ENCODE data around the gene HOXA11.

The HOXA11 gene

DNA sequence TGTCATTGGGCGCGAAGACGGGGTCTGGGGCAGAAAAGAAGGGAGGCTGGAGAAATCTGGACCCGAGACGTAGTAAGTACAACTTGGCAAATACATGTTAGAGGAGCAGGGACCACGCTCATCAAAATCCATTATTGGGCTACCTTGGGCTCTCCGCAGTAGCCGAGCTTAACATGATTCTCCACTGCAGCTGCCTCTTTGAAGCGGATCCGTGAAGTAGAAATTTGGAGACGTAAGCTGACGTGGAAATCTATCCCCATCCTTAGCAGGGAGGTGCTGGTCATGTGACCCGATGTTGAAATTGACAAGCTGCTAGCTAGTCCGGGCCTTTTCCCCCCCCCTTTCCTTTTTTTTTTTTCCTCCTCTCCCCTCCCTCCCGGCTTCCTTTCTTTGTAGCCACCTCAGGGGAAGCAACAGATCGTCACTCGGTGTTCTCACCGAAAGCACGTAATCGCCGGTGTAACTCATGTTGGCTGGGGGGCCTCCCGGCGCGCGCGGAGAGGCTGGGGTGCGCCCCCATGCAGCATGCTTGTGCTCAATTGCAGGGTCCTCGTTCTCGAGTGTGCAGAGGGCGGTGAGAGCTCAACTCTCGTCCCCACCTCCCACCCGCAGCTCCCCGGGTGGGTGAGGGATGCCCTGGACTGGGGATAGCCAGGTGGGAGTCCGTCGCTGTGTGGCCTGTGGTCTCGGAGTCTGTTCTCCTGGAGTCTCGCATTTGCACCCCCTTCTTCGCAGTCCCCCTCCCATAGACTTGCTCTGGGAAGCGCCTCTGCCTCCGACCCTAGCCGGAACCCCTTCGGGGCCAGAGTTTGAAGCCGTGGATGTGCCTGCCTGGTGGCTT lies at the start of gene HOXA11:
Gene HOXA11 (minus strand): TSS at position 220 of the 841 bp plus-strand sequence. CDS start 88 bp downstream, at position 132.
- no peak for DNase-seq

DNA sequence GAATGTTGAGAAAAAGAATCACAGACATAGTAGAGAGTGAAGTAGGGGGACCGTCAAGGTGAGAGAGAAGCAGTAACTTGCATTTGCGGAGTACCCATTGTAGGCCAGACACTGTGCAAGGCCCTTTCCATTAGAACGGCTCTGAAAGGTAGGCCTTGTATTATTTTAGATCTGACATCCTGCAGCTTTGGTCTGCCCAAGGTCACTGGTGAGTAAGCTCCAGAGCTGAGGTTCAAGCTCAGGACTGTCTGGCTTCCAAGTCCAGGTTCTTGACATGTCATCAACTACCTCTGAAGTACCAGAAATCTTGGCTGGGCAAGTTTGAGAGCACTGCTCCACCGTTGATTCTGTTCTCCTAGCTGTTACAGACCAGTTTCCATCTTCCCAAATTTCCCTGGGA lies 44.4 kb upstream of the HOXA11 start:
- no peak for DNase-seq

- no peak for DNase-seq
Observed at GRCh38 chr7:27224983-27225934, 40.2 kb upstream of the HOXA11 start.

DNA sequence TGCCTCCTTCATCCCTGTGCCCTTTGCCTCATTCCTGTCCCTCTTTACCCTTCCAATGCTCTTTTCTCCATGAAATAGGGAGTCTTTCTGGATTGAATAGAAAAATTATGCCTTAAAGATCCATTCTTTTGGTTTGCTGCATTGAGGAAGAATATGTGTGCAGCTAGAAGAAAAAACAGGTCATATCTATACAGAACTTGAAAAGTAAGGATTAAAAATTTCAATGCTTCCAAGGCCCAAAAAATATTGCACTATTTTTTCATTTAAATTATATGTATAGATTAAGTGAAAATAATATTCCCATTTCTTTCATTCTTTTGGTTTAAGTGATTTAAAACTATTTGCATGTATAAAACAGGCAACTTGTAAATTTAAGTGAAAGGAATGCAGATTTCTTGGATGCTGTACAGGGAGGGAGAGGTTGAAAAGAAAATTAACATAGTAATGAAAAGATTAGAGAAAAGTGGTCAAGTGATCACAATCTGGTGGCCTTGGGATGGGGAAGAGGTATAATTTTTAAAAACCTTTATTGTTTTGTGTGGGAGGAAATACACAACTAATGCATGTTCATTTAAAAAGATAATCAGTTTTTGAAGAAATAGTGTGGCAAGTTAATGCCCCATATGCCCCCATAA lies 39.0 kb upstream of the HOXA11 start:
- no peak for DNase-seq

DNA sequence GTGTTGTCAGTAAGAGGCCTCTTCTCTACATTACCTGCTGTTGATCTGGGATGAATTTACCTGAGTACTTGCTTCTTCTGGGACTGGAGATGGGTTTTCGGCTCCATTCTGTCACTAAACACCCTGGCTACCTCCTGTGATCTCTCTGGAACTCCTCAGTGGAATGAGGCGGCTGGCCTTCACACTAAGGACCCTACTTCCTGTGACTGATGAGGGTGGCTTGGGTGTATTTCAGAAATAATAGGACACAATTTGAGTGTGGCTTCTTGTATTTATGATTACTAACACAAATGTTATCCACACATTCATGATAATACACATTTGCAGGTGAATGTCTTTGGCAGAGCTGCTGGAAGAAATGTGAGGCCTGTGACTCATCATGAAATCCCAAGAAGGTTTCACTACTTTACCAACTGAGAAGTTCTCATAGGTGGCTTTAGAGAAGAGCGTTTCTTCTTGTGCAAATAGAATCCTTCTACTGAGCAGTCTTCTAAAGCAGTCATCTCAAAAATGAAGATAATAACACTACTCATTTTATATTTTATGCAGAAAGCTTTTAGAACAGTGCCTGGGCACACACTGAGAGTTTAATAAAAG lies 36.3 kb upstream of the HOXA11 start:
- no peak for DNase-seq

DNA sequence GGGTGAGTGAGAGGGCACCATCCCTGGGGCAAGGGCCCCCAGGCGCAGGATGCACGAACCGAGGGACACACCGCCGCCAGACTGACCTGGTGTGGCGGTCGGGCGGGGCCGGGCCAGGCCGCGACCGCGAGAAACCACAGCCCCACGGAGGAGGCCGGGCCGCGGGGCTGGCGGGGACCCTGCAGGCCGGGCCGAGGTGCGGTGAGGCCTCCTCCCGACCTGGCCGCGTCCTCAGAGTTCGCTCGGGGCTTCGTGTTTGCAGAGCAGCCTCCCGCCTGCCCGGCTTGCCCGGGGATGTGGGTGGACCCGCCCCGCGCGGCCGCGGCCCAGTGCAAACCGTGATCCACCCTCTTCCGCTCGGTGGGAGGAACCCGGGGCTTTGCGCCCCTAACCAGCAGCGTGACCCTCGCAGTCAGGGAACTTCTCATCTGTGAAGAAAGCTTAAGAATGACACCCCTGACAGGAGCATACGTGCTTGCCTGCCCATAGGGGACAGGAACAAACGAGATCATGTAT lies 35.5 kb upstream of the HOXA11 start:
- no peak for DNase-seq

DNA sequence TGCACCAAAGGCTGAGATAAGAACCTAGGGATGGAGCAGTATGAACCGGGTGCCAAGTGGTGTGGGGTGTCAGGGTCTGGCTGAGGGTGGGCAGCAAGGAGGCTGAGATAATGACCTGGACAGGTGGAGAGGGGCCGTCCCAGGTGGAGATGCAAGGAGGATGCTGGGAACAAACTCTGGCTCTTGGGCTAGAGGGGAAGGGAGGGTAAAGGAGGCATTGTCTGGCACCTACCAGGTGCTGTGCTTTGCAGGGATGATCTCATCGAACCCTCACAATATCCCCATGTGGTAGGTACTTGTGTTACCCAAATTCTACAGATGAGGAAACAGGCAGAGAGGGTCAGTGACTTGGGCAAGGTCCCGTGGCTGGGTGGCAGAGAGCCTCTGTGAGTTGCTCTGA lies 34.8 kb upstream of the HOXA11 start:
- DNase-seq: no peak

DNA sequence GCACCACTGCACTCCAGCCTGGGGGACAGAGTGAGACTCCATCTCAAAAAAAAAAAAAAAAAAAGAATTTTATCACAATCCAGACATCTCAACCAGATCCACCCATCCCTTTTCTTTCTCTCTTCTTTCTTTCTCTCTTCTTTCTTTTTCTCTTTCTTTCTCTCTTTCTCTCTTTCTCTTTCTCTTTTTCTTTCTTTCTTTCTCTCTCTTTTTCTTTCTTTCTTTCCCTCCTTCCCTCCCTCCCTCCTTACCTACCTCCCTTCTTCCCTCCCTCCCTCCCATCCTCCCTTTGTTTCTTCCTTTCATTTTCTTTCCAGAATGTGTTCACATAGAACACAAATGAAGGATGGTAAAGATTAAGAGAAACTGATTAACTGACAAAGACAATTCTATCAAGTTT lies 32.9 kb upstream of the HOXA11 start:
- DNase-seq: no peak

DNA sequence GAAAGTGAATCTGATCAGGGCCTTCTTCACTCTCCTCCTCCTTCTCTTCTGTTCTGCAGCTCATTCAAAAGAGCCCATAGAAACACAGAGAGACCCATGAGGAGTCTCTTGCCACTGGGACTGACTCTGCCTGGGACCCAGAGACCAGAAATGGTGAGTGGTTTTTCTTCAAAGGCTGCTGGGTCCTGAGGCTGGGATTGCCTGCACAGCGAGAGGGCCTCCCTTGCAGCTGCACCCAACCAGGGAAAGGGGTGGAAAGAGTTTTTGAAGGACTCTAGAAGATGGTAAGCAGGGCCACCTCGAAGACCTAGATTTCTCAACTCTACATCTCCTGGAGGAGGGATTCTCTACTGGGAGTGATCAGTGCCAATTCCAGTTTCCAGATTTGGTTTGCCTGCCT lies 30.3 kb upstream of the HOXA11 start:
- DNase-seq: no peak

DNA sequence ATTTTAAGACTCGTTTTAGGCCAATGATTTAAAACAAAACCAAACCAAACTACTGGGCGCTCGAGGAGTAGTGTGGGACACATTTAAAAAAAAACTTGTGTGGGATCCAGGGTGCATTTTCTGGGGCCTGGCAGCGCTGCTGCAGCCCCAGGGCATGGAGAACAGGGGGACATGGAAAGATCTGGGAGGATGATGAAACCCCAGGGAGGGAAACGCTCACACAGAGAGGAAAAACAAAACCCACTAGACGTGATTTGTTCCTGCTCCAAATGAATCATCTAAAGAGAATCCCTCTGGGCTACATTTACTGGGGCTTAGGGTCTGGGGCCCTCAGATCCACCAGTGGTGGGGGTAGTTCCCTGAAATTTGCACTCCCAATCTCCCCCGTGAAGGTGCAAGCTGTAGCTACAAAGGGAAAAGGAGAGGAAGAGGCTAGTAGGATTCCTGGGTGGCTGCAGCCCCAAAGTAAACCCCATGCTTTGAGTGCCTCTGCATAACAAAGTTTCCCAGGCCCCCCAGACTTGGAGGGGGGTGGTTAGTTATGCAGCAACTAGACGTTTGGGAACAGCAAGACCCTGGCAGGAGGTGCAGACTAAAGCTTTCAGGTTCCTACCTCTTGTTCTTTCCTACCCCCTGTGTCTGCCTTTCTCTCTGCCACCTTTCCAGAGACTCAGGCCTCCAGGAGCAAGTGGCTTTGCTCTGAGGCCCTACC lies 29.4 kb upstream of the HOXA11 start:
- DNase-seq: no peak

GRCh38 chr7:27213433-27214238 lies 28.6 kb upstream of the HOXA11 start:
- DNase-seq: no peak

DNA sequence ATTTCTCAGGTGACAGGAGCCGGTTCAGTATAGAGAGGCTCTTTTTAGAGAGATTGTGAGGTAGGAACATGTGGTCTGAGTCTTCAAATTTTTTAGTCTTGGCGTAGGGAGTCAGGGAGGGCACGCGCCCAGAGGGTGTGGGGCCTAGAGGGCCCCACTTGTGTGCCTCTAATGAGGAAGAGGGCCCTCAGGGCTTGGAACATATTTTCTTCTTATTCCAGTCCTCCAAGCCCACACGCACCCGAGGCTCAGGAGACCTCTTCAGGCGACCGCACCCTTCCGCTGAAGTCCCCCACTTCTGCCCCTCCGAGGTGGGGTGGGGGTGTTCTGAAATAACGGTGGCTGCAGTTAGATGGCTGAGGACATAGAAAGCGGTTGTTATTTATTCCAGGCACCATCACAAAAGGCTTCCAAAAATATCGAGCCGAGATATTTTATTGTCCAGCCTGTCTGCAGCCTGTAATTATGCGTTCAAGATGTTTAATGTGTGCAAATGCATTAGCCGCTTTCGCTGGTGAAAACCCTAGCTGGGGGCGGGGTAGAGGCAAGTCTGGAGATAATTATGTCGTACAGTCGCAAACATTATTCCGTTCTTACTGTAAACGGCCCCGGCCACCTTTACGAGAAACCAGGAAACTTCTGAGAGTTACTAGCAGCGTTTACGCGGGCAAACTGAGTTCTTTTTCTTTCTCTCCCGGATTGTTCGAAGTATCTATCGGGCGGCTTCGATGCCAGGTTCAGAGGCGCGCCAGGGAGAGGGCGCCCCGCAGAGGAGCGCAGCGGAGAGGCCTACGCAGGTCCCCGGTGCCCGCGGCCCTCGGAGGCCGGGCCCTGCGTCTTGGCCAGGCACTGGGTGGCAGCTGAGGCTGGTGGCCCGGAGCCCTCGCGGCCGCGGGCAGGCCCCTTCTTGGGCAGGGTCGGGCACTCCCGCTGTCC lies 27.7 kb upstream of the HOXA11 start:
- DNase-seq: no peak

GRCh38 chr7:27211764-27212204 lies 26.8 kb upstream of the HOXA11 start:
- no peak for DNase-seq

DNA sequence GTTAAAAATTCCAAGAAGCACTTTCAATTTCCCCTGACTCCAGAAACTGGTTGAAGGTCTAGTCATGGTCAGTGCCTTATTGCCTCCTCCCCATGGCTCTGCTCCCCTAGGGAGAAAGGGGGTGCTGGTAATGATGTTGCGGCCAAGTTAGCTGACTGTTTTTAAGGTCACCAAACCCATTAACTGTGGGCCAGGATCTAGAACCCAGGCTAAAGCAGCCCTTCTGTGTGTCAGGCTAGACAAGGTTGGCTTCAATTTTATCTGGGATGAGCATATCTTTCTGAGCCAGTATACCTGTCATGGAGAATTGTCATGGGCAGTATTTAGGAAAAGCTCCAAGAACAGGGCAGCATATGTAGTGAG lies 26.0 kb upstream of the HOXA11 start:
- DNase-seq: no peak

GRCh38 chr7:27210441-27211083 lies 25.5 kb upstream of the HOXA11 start:
- DNase-seq: no peak

DNA sequence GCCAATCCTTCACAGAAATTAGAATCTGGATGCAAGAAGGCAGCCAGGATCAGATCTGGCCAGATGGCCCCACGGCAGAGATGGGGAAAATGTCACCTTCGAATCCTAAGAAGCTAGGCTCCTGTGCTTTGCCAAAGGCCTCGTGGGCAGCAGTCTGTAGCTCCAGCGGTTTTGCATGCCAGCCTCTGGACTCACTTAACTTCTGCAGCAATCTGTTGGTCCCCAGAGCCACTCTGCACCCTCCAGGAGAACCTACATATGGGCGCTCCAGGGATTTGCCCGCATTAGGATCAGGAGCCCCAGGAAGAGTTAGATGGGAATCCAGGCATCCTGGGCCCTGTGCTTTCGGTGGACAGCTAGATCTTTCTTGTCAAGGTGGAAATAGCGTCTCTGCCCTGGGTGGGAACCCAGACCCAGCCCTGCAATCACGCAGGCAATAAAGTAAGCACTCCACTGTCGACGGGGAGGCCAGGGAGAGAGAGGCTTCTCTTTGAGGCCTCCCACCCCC lies 25.0 kb upstream of the HOXA11 start:
- DNase-seq: no peak

- no peak for DNase-seq
Observed at GRCh38 chr7:27208998-27209397, 24.0 kb upstream of the HOXA11 start.

- no peak for DNase-seq
Observed at GRCh38 chr7:27207348-27207985, 22.4 kb upstream of the HOXA11 start.
